HCT116 (cell line): Measurements from ENCODE around the gene CCDC69. TPM values are rescaled to one million over a fixed set of nuclear protein-coding genes. Genes with fewer than 3 reads are reported as not detected.

Source experiments
- ATAC-seq: fragments of 200-7000 bp; cut with Tn5 transposase; 2 replicates; pipeline ENCODE4 v1.9.1; 2020; ENCODE audit warnings: mild to moderate bottlenecking, moderate library complexity
- BruUV-seq: library from RNA; stranded (reverse); fragments of 400-500 nt; replicated peaks from 2 replicates; lab custom pipeline; 2021; lab: Mats Ljungman, UMichigan
- CTCF ChIA-PET: fragments of 300-600 bp; sonication (Branson Sonifier 250); formaldehyde crosslinking; loops from one replicate; lab custom pipeline; 2021; ENCODE audit warnings: antibody characterized with exemption; lab: Charles Lee
- POLR2A ChIA-PET: fragments of 300-600, 350-600 bp; sonication (Branson Sonifier 250); formaldehyde crosslinking; loops from one replicate; lab custom pipeline; 2021; ENCODE audit warnings: antibody characterized with exemption; lab: Charles Lee
- RAD21 ChIA-PET, 2 experiments: fragments of 300-600 bp; sonication (Branson Sonifier 250); formaldehyde crosslinking; loops; one replicate each; lab custom pipeline; 2023; ENCODE audit warnings: low total read pairs in 2 of 2; ENCODE audit not compliant: uncharacterized antibody in 2 of 2, unreplicated experiment in 2 of 2, low non-redundant PET in 1 of 2; lab: Charles Lee
- DNase-seq: peaks from one replicate; pipeline ENCODE4 v3.0.0-alpha.2; 2010; ENCODE audit warnings: low read depth, low spot score
- H2AFZ ChIP-seq: fragments of 200-600 bp; shearing (Covaris generic), sonication (generic); 2 replicates; pipeline ENCODE4 v1.6.1; 2017; ENCODE audit warnings: low read depth, mixed run types, mixed read lengths, antibody characterized with exemption, low read length; ENCODE audit not compliant: poor library complexity, severe bottlenecking
- H3K27ac ChIP-seq: 2 replicates; pipeline ENCODE4 v1.5.1; 2012; ENCODE audit warnings: low read depth, low read length
- H3K27me3 ChIP-seq: fragments of 200-600 bp; sonication (generic); 2 replicates; pipeline ENCODE4 v1.6.1; 2016; ENCODE audit warnings: mixed run types, low read length, mixed read lengths; ENCODE audit not compliant: insufficient read depth
- H3K36me3 ChIP-seq, 2 experiments: fragments of 200-500 bp in 1 of 2; fragments of 200-600 bp in 1 of 2; sonication (Bioruptor generic) in 1 of 2; sonication (generic) in 1 of 2; 2 replicates each; pipeline versions ENCODE4 v1.5.1 to v1.6.1; 2014 to 2016; ENCODE audit warnings: low read length in 2 of 2, inconsistent platforms in 1 of 2, mixed read lengths in 1 of 2, mixed run types in 1 of 2; ENCODE audit not compliant: insufficient read depth in 2 of 2, control insufficient read depth in 1 of 2
- H3K4me1 ChIP-seq, 2 experiments: fragments of 200-600 bp in 1 of 2; sonication (generic) in 1 of 2; 2 replicates each; pipeline versions ENCODE4 v1.5.1 to v1.6.1; 2012 to 2017; ENCODE audit warnings: low read length in 2 of 2, inconsistent platforms in 1 of 2, mild to moderate bottlenecking in 1 of 2, mixed read lengths in 1 of 2, mixed run types in 1 of 2, moderate library complexity in 1 of 2; ENCODE audit not compliant: insufficient read depth in 2 of 2, control insufficient read depth in 1 of 2
- H3K4me2 ChIP-seq: fragments of 200-600 bp; sonication (generic); 2 replicates; pipeline ENCODE4 v1.6.1; 2017; ENCODE audit warnings: mixed run types, low read length, mixed read lengths
- H3K4me3 ChIP-seq, 2 experiments: fragments of 200-600 bp in 1 of 2; sonication (generic) in 1 of 2; replicated peaks in 1 of 2; 2 replicates each; pipeline ENCODE4 v1.5.1; 2011 to 2016; ENCODE audit warnings: low read length in 2 of 2, control low read depth in 1 of 2, low read depth in 1 of 2, mild to moderate bottlenecking in 1 of 2, mixed read lengths in 1 of 2, mixed run types in 1 of 2
- H3K79me2 ChIP-seq: fragments of 200-600 bp; sonication (generic); 2 replicates; pipeline ENCODE4 v1.6.1; 2017; ENCODE audit warnings: mild to moderate bottlenecking, mixed run types, low read length, moderate library complexity, mixed read lengths; ENCODE audit not compliant: insufficient read depth
- H3K9ac ChIP-seq: fragments of 200-600 bp; sonication (generic); 2 replicates; pipeline ENCODE4 v1.6.1; 2016; ENCODE audit warnings: low read length, mixed read lengths
- H3K9me2 ChIP-seq: fragments of 200-600 bp; sonication (generic), shearing (Covaris generic); 2 replicates; pipeline ENCODE4 v1.6.1; 2017; ENCODE audit warnings: mixed run types, mild to moderate bottlenecking, moderate library complexity; ENCODE audit not compliant: insufficient read depth
- H3K9me3 ChIP-seq, 2 experiments: fragments of 200-500 bp in 1 of 2; fragments of 200-600 bp in 1 of 2; sonication (Bioruptor generic) in 1 of 2; sonication (generic) in 1 of 2; 2 replicates each; pipeline ENCODE4 v1.6.1; 2014 to 2017; ENCODE audit warnings: low read length in 2 of 2, mixed read lengths in 2 of 2, inconsistent platforms in 1 of 2, low read depth in 1 of 2, mild to moderate bottlenecking in 1 of 2, mixed run types in 1 of 2, moderate library complexity in 1 of 2; ENCODE audit not compliant: control insufficient read depth in 1 of 2, insufficient read depth in 1 of 2
- H4K20me1 ChIP-seq: fragments of 200-600 bp; sonication (generic), shearing (Covaris generic); 2 replicates; pipeline ENCODE4 v1.6.1; 2017; ENCODE audit warnings: mixed run types, mild to moderate bottlenecking, moderate library complexity; ENCODE audit not compliant: insufficient read depth
- CBX3 ChIP-seq: IDR thresholded peaks from 2 replicates; pipeline ENCODE4 v1.6.1; 2012; ENCODE audit warnings: low read depth
- ELF1 ChIP-seq: IDR thresholded peaks from 2 replicates; pipeline ENCODE4 v1.6.1; 2012; ENCODE audit warnings: low read depth, borderline replicate concordance
- EZH2 ChIP-seq: fragments of 200-600 bp; sonication (generic); IDR thresholded peaks from 2 replicates; pipeline ENCODE4 v1.6.1; 2017; ENCODE audit warnings: antibody characterized with exemption, mixed run types
- EZH2phosphoT487 ChIP-seq: fragments of 200-600 bp; IDR thresholded peaks from 2 replicates; pipeline ENCODE4 v1.6.1; 2018; ENCODE audit warnings: antibody characterized with exemption, borderline replicate concordance
- FOSL1 ChIP-seq: IDR thresholded peaks from 2 replicates; pipeline ENCODE4 v1.6.1; 2012; ENCODE audit warnings: low read depth
- JUND ChIP-seq: IDR thresholded peaks from 2 replicates; pipeline ENCODE4 v1.6.1; 2012
- POLR2AphosphoS5 ChIP-seq: IDR thresholded peaks from 2 replicates; pipeline ENCODE4 v1.6.1; 2011; ENCODE audit warnings: mild to moderate bottlenecking, low read depth, low read length, moderate library complexity
- RAD21 ChIP-seq: IDR thresholded peaks from 2 replicates; pipeline ENCODE4 v1.6.1; 2012; ENCODE audit warnings: low read depth, mild to moderate bottlenecking
- SIN3A ChIP-seq: IDR thresholded peaks from 2 replicates; pipeline ENCODE4 v1.6.1; 2012; ENCODE audit warnings: low read depth
- SP1 ChIP-seq: IDR thresholded peaks from 2 replicates; pipeline ENCODE4 v1.6.1; 2012; ENCODE audit warnings: low read depth
- SRF ChIP-seq: IDR thresholded peaks from 2 replicates; pipeline ENCODE4 v1.6.1; 2012; ENCODE audit warnings: low read depth
- TCF7L2 ChIP-seq: IDR thresholded peaks from 2 replicates; pipeline ENCODE4 v1.7.0; 2011; ENCODE audit warnings: borderline replicate concordance, inconsistent platforms; ENCODE audit not compliant: insufficient read depth, insufficient read length; ENCODE audit errors: extremely low read depth
- ZFX ChIP-seq: fragments of 450-650 bp; IDR thresholded peaks from 2 replicates; pipeline ENCODE4 v1.6.1; 2017
- ZNF274 ChIP-seq: fragments of 200-500 bp; sonication (Bioruptor generic); IDR thresholded peaks from 2 replicates; pipeline ENCODE4 v1.6.1; 2014; ENCODE audit warnings: mild to moderate bottlenecking, low read depth, low read length, inconsistent platforms
- intact Hi-C: fragments of 100-400 bp; cut with micrococcal nuclease; formaldehyde crosslinking; loops from 2 replicates; pipeline ENCODE4 v1.10.0; 2022
- total RNA-seq: library from RNA; stranded (reverse); gene quantifications from one replicate; pipeline ENCODE4 v1.2.1, GENCODE V29; 2021; ENCODE audit not compliant: unreplicated experiment
- TF ChIP-seq, protein P1 (sequence below): IDR thresholded peaks from 2 replicates; pipeline ENCODE4 v1.6.1; 2012; ENCODE audit warnings: low read depth
- TF ChIP-seq, protein P2 (sequence below), 3 experiments: fragments of 200-600 bp in 1 of 3; sonication (generic) in 1 of 3; IDR thresholded peaks in 2 of 3; conservative IDR thresholded peaks in 1 of 3; 2 replicates each; pipeline ENCODE4 v1.5.1; 2012 to 2017; ENCODE audit warnings: low read depth in 2 of 3, low read length in 2 of 3, antibody characterized with exemption in 1 of 3, borderline replicate concordance in 1 of 3, control low read depth in 1 of 3, mild to moderate bottlenecking in 1 of 3, mixed read lengths in 1 of 3, mixed run types in 1 of 3, moderate library complexity in 1 of 3; ENCODE audit not compliant: insufficient read depth in 1 of 3
- TF ChIP-seq, protein P3 (sequence below): IDR thresholded peaks from 2 replicates; pipeline ENCODE4 v1.6.1; 2012

Gene CCDC69
- total RNA-seq, 1 experiment from 2014 or later = 4.3 TPM

DNA sequence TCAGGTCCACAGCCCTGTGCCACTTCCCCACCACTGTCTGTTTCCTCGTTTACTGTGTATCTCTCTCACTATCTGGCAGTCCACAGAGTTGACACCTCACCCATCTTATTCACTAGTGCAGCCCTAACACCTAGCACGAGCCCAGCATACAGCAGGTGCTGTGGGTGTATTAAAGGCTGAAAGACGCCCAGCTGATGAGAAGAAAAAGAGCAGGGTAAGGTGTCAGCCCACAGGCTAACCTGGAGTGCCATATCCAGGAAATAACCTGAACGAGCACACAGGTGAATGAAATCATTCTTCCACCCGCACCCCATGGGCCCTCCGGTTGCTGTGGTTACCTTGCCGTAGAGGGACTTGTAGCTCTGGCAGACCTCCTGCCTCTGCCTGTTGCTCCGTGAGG lies 84.9 kb downstream of the CCDC69 start:
- ChIA-PET CTCF (no interaction called here), POLR2A (no interaction called here), RAD21 (no interaction called here)
- no peaks in the 10 kb centered on the region for H3K4me1 ChIP-seq
- no peak overlapping the region for H3K4me3 ChIP-seq
- H3K36me3 ChIP-seq = peaks cover 5 to 24% of the 10 kb centered on the region in 2 experiments; a peak in 3 of 4 replicates
- no peak overlapping the region for H3K27ac ChIP-seq
- H3K9ac ChIP-seq = no peak overlapping the region
- no peaks in the 10 kb centered on the region for H3K79me2 ChIP-seq
- no peaks in the 10 kb centered on the region for H3K27me3 ChIP-seq
- intact Hi-C loops = no loop called here
- no peaks in the 10 kb centered on the region for H3K9me3 ChIP-seq
- ATAC-seq = no peak
- TF ChIP-seq, protein P1, sequence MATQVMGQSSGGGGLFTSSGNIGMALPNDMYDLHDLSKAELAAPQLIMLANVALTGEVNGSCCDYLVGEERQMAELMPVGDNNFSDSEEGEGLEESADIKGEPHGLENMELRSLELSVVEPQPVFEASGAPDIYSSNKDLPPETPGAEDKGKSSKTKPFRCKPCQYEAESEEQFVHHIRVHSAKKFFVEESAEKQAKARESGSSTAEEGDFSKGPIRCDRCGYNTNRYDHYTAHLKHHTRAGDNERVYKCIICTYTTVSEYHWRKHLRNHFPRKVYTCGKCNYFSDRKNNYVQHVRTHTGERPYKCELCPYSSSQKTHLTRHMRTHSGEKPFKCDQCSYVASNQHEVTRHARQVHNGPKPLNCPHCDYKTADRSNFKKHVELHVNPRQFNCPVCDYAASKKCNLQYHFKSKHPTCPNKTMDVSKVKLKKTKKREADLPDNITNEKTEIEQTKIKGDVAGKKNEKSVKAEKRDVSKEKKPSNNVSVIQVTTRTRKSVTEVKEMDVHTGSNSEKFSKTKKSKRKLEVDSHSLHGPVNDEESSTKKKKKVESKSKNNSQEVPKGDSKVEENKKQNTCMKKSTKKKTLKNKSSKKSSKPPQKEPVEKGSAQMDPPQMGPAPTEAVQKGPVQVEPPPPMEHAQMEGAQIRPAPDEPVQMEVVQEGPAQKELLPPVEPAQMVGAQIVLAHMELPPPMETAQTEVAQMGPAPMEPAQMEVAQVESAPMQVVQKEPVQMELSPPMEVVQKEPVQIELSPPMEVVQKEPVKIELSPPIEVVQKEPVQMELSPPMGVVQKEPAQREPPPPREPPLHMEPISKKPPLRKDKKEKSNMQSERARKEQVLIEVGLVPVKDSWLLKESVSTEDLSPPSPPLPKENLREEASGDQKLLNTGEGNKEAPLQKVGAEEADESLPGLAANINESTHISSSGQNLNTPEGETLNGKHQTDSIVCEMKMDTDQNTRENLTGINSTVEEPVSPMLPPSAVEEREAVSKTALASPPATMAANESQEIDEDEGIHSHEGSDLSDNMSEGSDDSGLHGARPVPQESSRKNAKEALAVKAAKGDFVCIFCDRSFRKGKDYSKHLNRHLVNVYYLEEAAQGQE = no peak
- TF ChIP-seq FOSL1 (no peak), EZH2 (no peak), JUND (no peak), EZH2phosphoT487 (no peak), SIN3A (no peak), SRF (no peak), ZFX (no peak), TCF7L2 (no peak), RAD21 (no peak), SP1 (no peak), ELF1 (no peak), POLR2AphosphoS5 (no peak), ZNF274 (no peak), CBX3 (no peak)
- TF ChIP-seq, protein P2, sequence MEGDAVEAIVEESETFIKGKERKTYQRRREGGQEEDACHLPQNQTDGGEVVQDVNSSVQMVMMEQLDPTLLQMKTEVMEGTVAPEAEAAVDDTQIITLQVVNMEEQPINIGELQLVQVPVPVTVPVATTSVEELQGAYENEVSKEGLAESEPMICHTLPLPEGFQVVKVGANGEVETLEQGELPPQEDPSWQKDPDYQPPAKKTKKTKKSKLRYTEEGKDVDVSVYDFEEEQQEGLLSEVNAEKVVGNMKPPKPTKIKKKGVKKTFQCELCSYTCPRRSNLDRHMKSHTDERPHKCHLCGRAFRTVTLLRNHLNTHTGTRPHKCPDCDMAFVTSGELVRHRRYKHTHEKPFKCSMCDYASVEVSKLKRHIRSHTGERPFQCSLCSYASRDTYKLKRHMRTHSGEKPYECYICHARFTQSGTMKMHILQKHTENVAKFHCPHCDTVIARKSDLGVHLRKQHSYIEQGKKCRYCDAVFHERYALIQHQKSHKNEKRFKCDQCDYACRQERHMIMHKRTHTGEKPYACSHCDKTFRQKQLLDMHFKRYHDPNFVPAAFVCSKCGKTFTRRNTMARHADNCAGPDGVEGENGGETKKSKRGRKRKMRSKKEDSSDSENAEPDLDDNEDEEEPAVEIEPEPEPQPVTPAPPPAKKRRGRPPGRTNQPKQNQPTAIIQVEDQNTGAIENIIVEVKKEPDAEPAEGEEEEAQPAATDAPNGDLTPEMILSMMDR (IDR thresholded peaks at IDR 0.05 in 2 of 3, conservative IDR thresholded peaks at IDR 0.05 in 1 of 3; ENCODE audit: borderline replicate concordance in 1 of 3, insufficient read depth in 1 of 3, low read depth in 2 of 3, low read length in 2 of 3) = no peak
- TF ChIP-seq, protein P3, sequence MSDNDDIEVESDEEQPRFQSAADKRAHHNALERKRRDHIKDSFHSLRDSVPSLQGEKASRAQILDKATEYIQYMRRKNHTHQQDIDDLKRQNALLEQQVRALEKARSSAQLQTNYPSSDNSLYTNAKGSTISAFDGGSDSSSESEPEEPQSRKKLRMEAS = no peak
- no TSS peak for BruUV-seq
- no peaks in the 10 kb centered on the region for H3K9me2 ChIP-seq
- H3K4me2 ChIP-seq = no peak overlapping the region
- no peak for DNase-seq
- no peak overlapping the region for H2AFZ ChIP-seq
- H4K20me1 ChIP-seq = no peaks in the 10 kb centered on the region
